ENCODE results near the gene RNF227. TPM values are rescaled to one million over a fixed set of nuclear protein-coding genes. Genes with fewer than 3 reads are reported as not detected.
A peak's percentile ranks its signal among the peaks of the same experiment; 100 is the strongest.

The RNF227 gene
- total and polyA plus RNA-seq, 2 of the 13 experiments (the other 11 are each of a cell fraction or from before 2014, with no cell fraction given) = 0.20 to 0.79 TPM

DNA sequence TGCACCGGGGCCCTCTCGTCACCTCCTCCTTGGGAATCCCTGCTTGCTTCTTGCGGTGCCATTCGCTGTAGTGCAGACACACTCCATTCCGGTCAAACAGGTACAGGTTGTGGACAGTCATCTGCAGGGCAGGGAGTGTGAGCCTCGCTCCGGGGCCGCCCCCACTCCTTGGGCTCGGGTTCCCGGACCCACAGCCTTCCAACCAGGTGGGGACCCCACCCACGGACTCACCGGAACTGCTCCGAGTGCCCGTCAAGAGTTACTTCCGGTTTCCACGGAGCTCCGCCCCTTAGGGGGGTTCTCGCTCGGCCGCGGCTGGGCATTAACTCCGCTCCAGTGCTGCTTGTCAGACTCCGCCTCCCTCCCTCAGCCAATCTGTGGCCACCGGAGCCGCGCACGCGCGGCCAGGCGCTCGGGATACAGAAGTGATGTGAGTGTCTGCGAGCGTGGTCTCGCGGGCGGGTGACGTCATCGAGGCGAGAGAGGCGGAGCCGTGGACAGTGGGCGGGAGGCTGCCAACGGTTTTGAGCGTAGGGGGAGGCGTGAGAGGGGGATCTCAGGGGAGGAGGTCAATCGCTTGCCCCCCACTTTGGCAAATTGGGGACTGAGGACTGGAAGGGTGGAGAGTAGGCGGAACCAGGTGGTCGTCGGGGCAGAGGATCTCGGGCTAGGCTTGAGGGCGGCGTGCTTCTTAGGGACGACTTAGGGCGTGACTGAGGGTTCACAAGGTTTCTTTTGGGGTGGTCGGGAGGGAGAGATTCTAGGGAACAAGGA lies 15.8 kb upstream of the RNF227 start, which contains the start of the genes CNTROB and TRAPPC1 (continued):
- TF ChIP-seq, protein P1, sequence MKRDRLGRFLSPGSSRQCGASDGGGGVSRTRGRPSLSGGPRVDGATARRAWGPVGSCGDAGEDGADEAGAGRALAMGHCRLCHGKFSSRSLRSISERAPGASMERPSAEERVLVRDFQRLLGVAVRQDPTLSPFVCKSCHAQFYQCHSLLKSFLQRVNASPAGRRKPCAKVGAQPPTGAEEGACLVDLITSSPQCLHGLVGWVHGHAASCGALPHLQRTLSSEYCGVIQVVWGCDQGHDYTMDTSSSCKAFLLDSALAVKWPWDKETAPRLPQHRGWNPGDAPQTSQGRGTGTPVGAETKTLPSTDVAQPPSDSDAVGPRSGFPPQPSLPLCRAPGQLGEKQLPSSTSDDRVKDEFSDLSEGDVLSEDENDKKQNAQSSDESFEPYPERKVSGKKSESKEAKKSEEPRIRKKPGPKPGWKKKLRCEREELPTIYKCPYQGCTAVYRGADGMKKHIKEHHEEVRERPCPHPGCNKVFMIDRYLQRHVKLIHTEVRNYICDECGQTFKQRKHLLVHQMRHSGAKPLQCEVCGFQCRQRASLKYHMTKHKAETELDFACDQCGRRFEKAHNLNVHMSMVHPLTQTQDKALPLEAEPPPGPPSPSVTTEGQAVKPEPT (CRISPR knock-in tag; IDR thresholded peaks at IDR 0.05; ENCODE audit: low read depth) = peak; percentile 74; the same call in 1 of the 2 replicates
- peak; percentile 89 for TF ChIP-seq CHD2 (IDR thresholded peaks at IDR 0.05; ENCODE audit: low read depth, low read length)
- 0 out of 2 replicates have a peak, but pooled peaks have one; percentile 67 for TF ChIP-seq ZNF891 (CRISPR knock-in tag; IDR thresholded peaks at IDR 0.05)
- no peak; the same call in 1 of the 2 replicates for TF ChIP-seq MTA1 (CRISPR knock-in tag; IDR thresholded peaks at IDR 0.05; ENCODE audit: borderline replicate concordance)
- TF ChIP-seq, protein P2, sequence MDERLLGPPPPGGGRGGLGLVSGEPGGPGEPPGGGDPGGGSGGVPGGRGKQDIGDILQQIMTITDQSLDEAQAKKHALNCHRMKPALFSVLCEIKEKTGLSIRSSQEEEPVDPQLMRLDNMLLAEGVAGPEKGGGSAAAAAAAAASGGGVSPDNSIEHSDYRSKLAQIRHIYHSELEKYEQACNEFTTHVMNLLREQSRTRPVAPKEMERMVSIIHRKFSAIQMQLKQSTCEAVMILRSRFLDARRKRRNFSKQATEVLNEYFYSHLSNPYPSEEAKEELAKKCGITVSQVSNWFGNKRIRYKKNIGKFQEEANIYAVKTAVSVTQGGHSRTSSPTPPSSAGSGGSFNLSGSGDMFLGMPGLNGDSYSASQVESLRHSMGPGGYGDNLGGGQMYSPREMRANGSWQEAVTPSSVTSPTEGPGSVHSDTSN (CRISPR knock-in tag; IDR thresholded peaks at IDR 0.05) = peak; percentile 53
- TF ChIP-seq RELA (CRISPR knock-in tag; IDR thresholded peaks at IDR 0.05) = no peak
- 0 out of 2 replicates have a peak, but pooled peaks have one; percentile 27 for TF ChIP-seq MYC (CRISPR knock-in tag; IDR thresholded peaks at IDR 0.05; ENCODE audit: borderline replicate concordance)
- TF ChIP-seq CREB1 (IDR thresholded peaks at IDR 0.05) = peak; percentile 100
- peak; percentile 96 for TF ChIP-seq CREB1 (CRISPR knock-in tag; IDR thresholded peaks at IDR 0.05)
- no peak for TF ChIP-seq TOPORS (CRISPR knock-in tag; IDR thresholded peaks at IDR 0.05)
- TF ChIP-seq YEATS2 (CRISPR knock-in tag; IDR thresholded peaks at IDR 0.05; ENCODE audit: borderline replicate concordance) = peak; percentile 86; the same call in 1 of the 2 replicates
- no peak; the same call in 1 of the 2 replicates for TF ChIP-seq ZNF124 (CRISPR knock-in tag; IDR thresholded peaks at IDR 0.05)
- TF ChIP-seq, protein P3, sequence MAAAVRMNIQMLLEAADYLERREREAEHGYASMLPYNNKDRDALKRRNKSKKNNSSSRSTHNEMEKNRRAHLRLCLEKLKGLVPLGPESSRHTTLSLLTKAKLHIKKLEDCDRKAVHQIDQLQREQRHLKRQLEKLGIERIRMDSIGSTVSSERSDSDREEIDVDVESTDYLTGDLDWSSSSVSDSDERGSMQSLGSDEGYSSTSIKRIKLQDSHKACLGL (CRISPR knock-in tag; IDR thresholded peaks at IDR 0.05) = peak; percentile 19; the same call in 1 of the 2 replicates
- TF ChIP-seq, protein P4, sequence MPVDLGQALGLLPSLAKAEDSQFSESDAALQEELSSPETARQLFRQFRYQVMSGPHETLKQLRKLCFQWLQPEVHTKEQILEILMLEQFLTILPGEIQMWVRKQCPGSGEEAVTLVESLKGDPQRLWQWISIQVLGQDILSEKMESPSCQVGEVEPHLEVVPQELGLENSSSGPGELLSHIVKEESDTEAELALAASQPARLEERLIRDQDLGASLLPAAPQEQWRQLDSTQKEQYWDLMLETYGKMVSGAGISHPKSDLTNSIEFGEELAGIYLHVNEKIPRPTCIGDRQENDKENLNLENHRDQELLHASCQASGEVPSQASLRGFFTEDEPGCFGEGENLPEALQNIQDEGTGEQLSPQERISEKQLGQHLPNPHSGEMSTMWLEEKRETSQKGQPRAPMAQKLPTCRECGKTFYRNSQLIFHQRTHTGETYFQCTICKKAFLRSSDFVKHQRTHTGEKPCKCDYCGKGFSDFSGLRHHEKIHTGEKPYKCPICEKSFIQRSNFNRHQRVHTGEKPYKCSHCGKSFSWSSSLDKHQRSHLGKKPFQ (CRISPR knock-in tag; IDR thresholded peaks at IDR 0.05; ENCODE audit: insufficient replicate concordance) = peak; percentile 69
- TF ChIP-seq, protein P5, sequence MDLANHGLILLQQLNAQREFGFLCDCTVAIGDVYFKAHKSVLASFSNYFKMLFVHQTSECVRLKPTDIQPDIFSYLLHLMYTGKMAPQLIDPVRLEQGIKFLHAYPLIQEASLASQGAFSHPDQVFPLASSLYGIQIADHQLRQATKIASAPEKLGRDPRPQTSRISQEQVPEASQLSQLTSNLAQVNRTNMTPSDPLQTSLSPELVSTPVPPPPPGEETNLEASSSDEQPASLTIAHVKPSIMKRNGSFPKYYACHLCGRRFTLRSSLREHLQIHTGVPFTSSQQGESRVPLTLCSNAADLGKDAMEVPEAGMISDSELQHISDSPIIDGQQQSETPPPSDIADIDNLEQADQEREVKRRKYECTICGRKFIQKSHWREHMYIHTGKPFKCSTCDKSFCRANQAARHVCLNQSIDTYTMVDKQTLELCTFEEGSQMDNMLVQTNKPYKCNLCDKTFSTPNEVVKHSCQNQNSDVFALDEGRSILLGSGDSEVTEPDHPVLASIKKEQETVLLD (CRISPR knock-in tag; IDR thresholded peaks at IDR 0.05; ENCODE audit: low read depth) = no peak
- no peak for TF ChIP-seq TCF7 (IDR thresholded peaks at IDR 0.05; ENCODE audit: low read depth)
- TF ChIP-seq NFYC (CRISPR knock-in tag; IDR thresholded peaks at IDR 0.05) = peak; percentile 63
- 0 out of 2 replicates have a peak, but pooled peaks have one; percentile 4 for TF ChIP-seq FOXA3 (CRISPR knock-in tag; IDR thresholded peaks at IDR 0.05)
- TF ChIP-seq GABPB1 (CRISPR knock-in tag; IDR thresholded peaks at IDR 0.05) = peak; percentile 95
- no peak for TF ChIP-seq KDM4B (CRISPR knock-in tag; IDR thresholded peaks at IDR 0.05)
- peak; percentile 43 for TF ChIP-seq TAF15 (IDR thresholded peaks at IDR 0.05; ENCODE audit: low read depth, low read length, poor library complexity, severe bottlenecking)
- no peak for TF ChIP-seq ZNF33B (CRISPR knock-in tag; IDR thresholded peaks at IDR 0.05)
- 0 out of 2 replicates have a peak, but pooled peaks have one; percentile 29 for TF ChIP-seq ZNF670 (CRISPR knock-in tag; IDR thresholded peaks at IDR 0.05; ENCODE audit: borderline replicate concordance)
- no peak for TF ChIP-seq CHD4 (IDR thresholded peaks at IDR 0.05; ENCODE audit: borderline replicate concordance, low read length)
